Esophagus muscularis mucosa (tissue), 4 donors: ENCODE results near the gene SV2C. TPM values are rescaled to one million over a fixed set of nuclear protein-coding genes. Genes with fewer than 3 reads are reported as not detected.

Experiments used
- DNase-seq: peaks from one replicate; pipeline ENCODE4 v3.0.0-alpha.2; 2017; ENCODE audit errors: extremely low spot score
- H3K27ac ChIP-seq, 4 donors: fragments of 200-600 bp; sonication (generic); replicated peaks in 1 of 4; 1 replicate in 3 of 4; 2 replicates in 1 of 4; pipeline ENCODE4 v1.5.1; 2016 to 2019; ENCODE audit warnings: mild to moderate bottlenecking in 1 of 4
- H3K27me3 ChIP-seq, 4 donors: fragments of 200-600 bp; sonication (generic); one replicate each; pipeline versions ENCODE4 v1.5.1 to v1.6.0; 2016 to 2019
- H3K36me3 ChIP-seq, 4 donors: fragments of 200-600 bp; sonication (generic); one replicate each; pipeline ENCODE4 v1.5.1; 2016 to 2019
- H3K4me1 ChIP-seq, 4 donors: fragments of 200-600 bp; sonication (generic); one replicate each; pipeline ENCODE4 v1.5.1; 2016 to 2019
- H3K4me3 ChIP-seq, 4 donors: fragments of 200-600 bp; sonication (generic); 1 replicate in 2 of 4; 2 replicates in 2 of 4; pipeline ENCODE4 v1.5.1; 2016 to 2019; ENCODE audit warnings: mild to moderate bottlenecking in 4 of 4, moderate library complexity in 1 of 4
- H3K9me3 ChIP-seq, 4 donors: fragments of 200-600 bp; sonication (generic); 1 replicate in 3 of 4; 2 replicates in 1 of 4; pipeline ENCODE4 v1.5.1; 2016 to 2019
- EP300 ChIP-seq: sonication (generic); formaldehyde crosslinking; IDR thresholded peaks from one replicate; pipeline ENCODE4 v1.6.1; 2017; ENCODE audit warnings: antibody characterized with exemption
- POLR2A ChIP-seq: fragments of 450-650 bp; IDR thresholded peaks from one replicate; pipeline ENCODE4 v1.6.1; 2017; ENCODE audit warnings: antibody characterized with exemption, moderate library complexity, mild to moderate bottlenecking, low read depth
- POLR2AphosphoS5 ChIP-seq, 2 donors: sonication (generic); formaldehyde crosslinking; IDR thresholded peaks; one replicate each; pipeline ENCODE4 v1.6.1; 2017; ENCODE audit warnings: antibody characterized with exemption in 2 of 2
- WGBS: methylation state at CpG from one replicate; pipeline ENCODE4 v1.1.5; 2018; 5-methylcytosine and 5-hydroxymethylcytosine counted together
- intact Hi-C: fragments of 100-400 bp; cut with DNase I; formaldehyde crosslinking; loops from one replicate; pipeline ENCODE4 v1.15.1; 2023
- total RNA-seq, 4 donors: library from RNA; depleted of rRNA; stranded (reverse); fragments of >200 nt; gene quantifications; one replicate each; pipeline versions ENCODE4 v1.1.0 to v1.2.1, GENCODE V29; 2016
- TF ChIP-seq, protein P1 (sequence below), 3 experiments: fragments of 200-600 bp in 2 of 3; fragments of 450-650 bp in 1 of 3; sonication (generic) in 2 of 3; IDR thresholded peaks; one replicate each; pipeline ENCODE4 v1.5.1; 2017 to 2019; ENCODE audit warnings: antibody characterized with exemption in 3 of 3, mild to moderate bottlenecking in 2 of 3, moderate library complexity in 1 of 3

SV2C gene
- total RNA-seq, 4 donors from 2014 or later = 0.23 to 0.99 (median 0.47) TPM

GRCh38 chr5:76380346-76381066 is 297.3 kb downstream of the SV2C start:
- intact Hi-C loops = no loop called here
- TF ChIP-seq, protein P1, sequence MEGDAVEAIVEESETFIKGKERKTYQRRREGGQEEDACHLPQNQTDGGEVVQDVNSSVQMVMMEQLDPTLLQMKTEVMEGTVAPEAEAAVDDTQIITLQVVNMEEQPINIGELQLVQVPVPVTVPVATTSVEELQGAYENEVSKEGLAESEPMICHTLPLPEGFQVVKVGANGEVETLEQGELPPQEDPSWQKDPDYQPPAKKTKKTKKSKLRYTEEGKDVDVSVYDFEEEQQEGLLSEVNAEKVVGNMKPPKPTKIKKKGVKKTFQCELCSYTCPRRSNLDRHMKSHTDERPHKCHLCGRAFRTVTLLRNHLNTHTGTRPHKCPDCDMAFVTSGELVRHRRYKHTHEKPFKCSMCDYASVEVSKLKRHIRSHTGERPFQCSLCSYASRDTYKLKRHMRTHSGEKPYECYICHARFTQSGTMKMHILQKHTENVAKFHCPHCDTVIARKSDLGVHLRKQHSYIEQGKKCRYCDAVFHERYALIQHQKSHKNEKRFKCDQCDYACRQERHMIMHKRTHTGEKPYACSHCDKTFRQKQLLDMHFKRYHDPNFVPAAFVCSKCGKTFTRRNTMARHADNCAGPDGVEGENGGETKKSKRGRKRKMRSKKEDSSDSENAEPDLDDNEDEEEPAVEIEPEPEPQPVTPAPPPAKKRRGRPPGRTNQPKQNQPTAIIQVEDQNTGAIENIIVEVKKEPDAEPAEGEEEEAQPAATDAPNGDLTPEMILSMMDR (IDR thresholded peaks at IDR 0.05) = no peak
- no peak for TF ChIP-seq POLR2AphosphoS5 (IDR thresholded peaks at IDR 0.05)
- TF ChIP-seq EP300 = no peak
- no peak for TF ChIP-seq POLR2A
- Histone ChIP-seq H3K4me1 (no peaks in the 10 kb centered on the region), H3K27me3 (no peaks in the 10 kb centered on the region), H3K4me3 (no peak overlapping the region), H3K27ac (no peak overlapping the region), H3K9me3 (no peaks in the 10 kb centered on the region), H3K36me3 (no peaks in the 10 kb centered on the region)
- DNase-seq = no peak
- WGBS = 84% methylated on average over 7 of the region's 7 CpGs

GRCh38 chr5:76383126-76383832 is 300.1 kb downstream of the SV2C start:
- Histone ChIP-seq H3K36me3 (no peaks in the 10 kb centered on the region), H3K4me1 (peaks cover 0 to 6% (median 2%) of the 10 kb centered on the region in 4 donors), H3K27ac (no peak overlapping the region), H3K27me3 (no peaks in the 10 kb centered on the region), H3K9me3 (no peaks in the 10 kb centered on the region), H3K4me3 (no peak overlapping the region)
- DNase-seq = no peak
- WGBS = 92% methylated on average over 4 of the region's 4 CpGs
- intact Hi-C loops = no loop called here
- TF ChIP-seq, protein P1 (IDR thresholded peaks at IDR 0.05) = no peak
- no peak for TF ChIP-seq POLR2A
- no peak for TF ChIP-seq EP300
- TF ChIP-seq POLR2AphosphoS5 (IDR thresholded peaks at IDR 0.05) = no peak

DNA sequence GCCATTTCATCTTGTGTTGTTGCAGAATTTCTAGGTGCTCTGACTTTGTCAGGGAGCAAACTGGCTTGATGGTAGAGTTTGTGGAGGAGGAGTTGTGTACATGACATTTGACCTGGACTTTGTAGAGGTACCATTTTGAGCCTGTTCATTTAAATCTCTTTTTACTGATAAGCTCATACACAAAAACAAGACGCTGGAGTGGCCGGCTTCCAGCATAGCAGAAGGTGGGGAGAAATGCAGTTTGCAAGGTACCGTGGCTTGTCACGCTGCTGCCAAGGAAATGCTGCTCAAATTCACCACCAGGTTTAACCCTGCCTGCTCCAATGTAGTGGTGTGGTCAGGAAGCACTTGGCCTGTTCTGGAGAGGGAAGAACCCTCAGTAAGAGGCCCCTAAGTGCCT is 301.0 kb downstream of the SV2C start:
- no peak overlapping the region for H3K4me3 ChIP-seq
- no peaks in the 10 kb centered on the region for H3K27me3 ChIP-seq
- DNase-seq = no peak
- TF ChIP-seq POLR2AphosphoS5 (IDR thresholded peaks at IDR 0.05) (no peak), EP300 (no peak), POLR2A (no peak)
- TF ChIP-seq, protein P1 (IDR thresholded peaks at IDR 0.05) = no peak
- no peaks in the 10 kb centered on the region for H3K9me3 ChIP-seq
- intact Hi-C loops = no loop called here
- peaks cover 0 to 6% (median 2%) of the 10 kb centered on the region in 4 donors for H3K4me1 ChIP-seq
- H3K36me3 ChIP-seq = no peaks in the 10 kb centered on the region
- H3K27ac ChIP-seq = no peak overlapping the region
- WGBS = 63% methylated on average over 4 of the region's 4 CpGs

DNA sequence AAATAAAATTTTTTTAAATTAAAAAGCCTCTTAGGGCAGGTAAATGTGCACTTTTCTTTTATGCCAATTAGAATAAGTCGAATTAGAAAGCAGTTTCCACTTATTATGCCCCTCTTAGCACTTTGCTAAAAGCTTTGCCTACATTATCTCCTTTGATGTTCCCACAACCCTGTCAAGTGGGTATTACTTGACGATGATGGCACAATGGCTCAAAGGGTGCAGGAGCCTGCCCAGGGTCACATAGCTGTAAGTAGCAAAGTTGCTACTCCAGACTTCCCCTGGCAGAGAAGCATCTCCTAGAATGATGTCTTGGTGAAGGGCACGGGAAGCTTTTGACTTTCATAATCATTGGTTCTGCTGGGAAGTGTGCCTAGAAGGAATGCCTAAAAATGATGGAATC is 301.5 kb downstream of the SV2C start:
- intact Hi-C loops = no loop called here
- TF ChIP-seq, protein P1 (IDR thresholded peaks at IDR 0.05) = no peak
- no peak for TF ChIP-seq EP300
- no peak for TF ChIP-seq POLR2AphosphoS5 (IDR thresholded peaks at IDR 0.05)
- TF ChIP-seq POLR2A = no peak
- DNase-seq = no peak
- WGBS = 96% methylated on average over 3 of the region's 3 CpGs
- H3K27ac ChIP-seq = no peak overlapping the region
- H3K36me3 ChIP-seq = no peaks in the 10 kb centered on the region
- no peak overlapping the region for H3K4me3 ChIP-seq
- peaks cover 0 to 6% (median 2%) of the 10 kb centered on the region in 4 donors for H3K4me1 ChIP-seq
- no peaks in the 10 kb centered on the region for H3K27me3 ChIP-seq
- no peaks in the 10 kb centered on the region for H3K9me3 ChIP-seq
